ENCODE data around the gene PSD. TPM values are rescaled to one million over a fixed set of nuclear protein-coding genes. Genes with fewer than 3 reads are reported as not detected.

The PSD gene
- total and polyA plus RNA-seq, 10 of the 15 experiments (the other 5 are each of a cell fraction or from before 2014, with no cell fraction given), result 0.11 to 2.0 (median 0.49) TPM; not detected in 2

GRCh38 chr10:102461187-102462054 is 42.8 kb upstream of the PSD start:
- Histone ChIP-seq H3K4me1 (ENCODE audit: control insufficient read depth, insufficient read depth, low read length) (peaks cover 16% of the 10 kb centered on the region), H3K4me3 (peak overlapping the region; percentile 73), H3K27me3 (replicated peaks in 1 of 2; ENCODE audit: control insufficient read depth in 2 of 2, insufficient read depth in 2 of 2, low read length in 1 of 2) (no peaks in the 10 kb centered on the region), H3K9ac (ENCODE audit: control insufficient read depth, insufficient read depth, low read length) (peak overlapping the region; percentile 56), H3K4me2 (ENCODE audit: control insufficient read depth, insufficient read depth) (peak overlapping the region; percentile 98), H3K79me2 (ENCODE audit: control insufficient read depth, insufficient read depth, low read length) (no peaks in the 10 kb centered on the region), H2AFZ (ENCODE audit: control insufficient read depth, low read depth, low read length) (peak overlapping the region; percentile 100), H3K9me3 (replicated peaks; ENCODE audit: control insufficient read depth, insufficient read depth, low read length) (no peaks in the 10 kb centered on the region), H4K20me1 (ENCODE audit: control insufficient read depth, insufficient read depth) (no peaks in the 10 kb centered on the region), H3K27ac (ENCODE audit: control insufficient read depth, insufficient read depth) (no peak overlapping the region), H3K36me3 (ENCODE audit: control insufficient read depth in 2 of 2, insufficient read depth in 2 of 2, low read length in 1 of 2) (no peaks in the 10 kb centered on the region)
- intact Hi-C loops (cut with micrococcal nuclease; ENCODE audit: unreplicated experiment), result loop anchor here (1.0 to 5.0 kb wide), 2 partner anchors 29 to 69 kb away; partner anchors contain the start of gene CUEDC2
- ATAC-seq (peak; percentile 96), FAIRE-seq (no peak), DNase-seq (ENCODE audit: low read depth, low spot score) (peak; percentile 43)
- ChIA-PET CTCF (interaction anchor here (0.7 to 4.5 kb wide), 15 partner anchors 10 to 308 kb away, joined by 3 to 29 read pairs (median 7); partner anchors contain the start of genes ACTR1A, C10orf95 and FBXL15), POLR2A (interaction anchor here (0.7 to 4.3 kb wide), 9 partner anchors 11 to 232 kb away, joined by 3 to 69 read pairs (median 5); partner anchors contain the start of genes ACTR1A, C10orf95, CUEDC2 and FBXL15), RAD21 (ENCODE audit: unreplicated experiment) (interaction anchor here (0.5 to 3.2 kb wide), 13 partner anchors 11 to 292 kb away, joined by 3 to 19 read pairs (median 4); partner anchors contain the start of genes C10orf95, CUEDC2, FBXL15 and NFKB2), SMC1A (ENCODE audit: uncharacterized antibody, unreplicated experiment) (interaction anchor here (0.7 to 3.8 kb wide), 6 partner anchors 10 to 122 kb away, joined by 3 to 23 read pairs (median 4); partner anchors contain the start of genes C10orf95 and FBXL15)
- in situ Hi-C loops (cut with MboI), result no loop called here
- under 1% methylated on average over 54 of the region's 54 CpGs for WGBS (ENCODE audit: insufficient coverage, insufficient replicate concordance, low lambda C conversion rate, missing lambda C conversion rate)
- TSS peak; percentile 44 for BruUV-seq (replicated peaks)
- TF ChIP-seq SMAD1 (IDR thresholded peaks at IDR 0.05; ENCODE audit: low read depth, partially characterized antibody), result no peak
- no peak for TF ChIP-seq RBBP5 (conservative IDR thresholded peaks at IDR 0.05)
- peak; percentile 81 for TF ChIP-seq SIX5 (IDR thresholded peaks at IDR 0.05; ENCODE audit: low read depth, low read length, severe bottlenecking)
- TF ChIP-seq FOXM1 (IDR thresholded peaks at IDR 0.05; ENCODE audit: low read depth, low read length), result no peak
- peak; percentile 53; the same call in 1 of the 2 replicates for TF ChIP-seq ATF3 (IDR thresholded peaks at IDR 0.05; ENCODE audit: borderline replicate concordance, extremely low read depth, low read depth, low read length)
- TF ChIP-seq TCF12 (IDR thresholded peaks at IDR 0.05; ENCODE audit: low read depth, low read length), result peak; percentile 51; the same call in 1 of the 2 replicates
- TF ChIP-seq ZNF687 (IDR thresholded peaks at IDR 0.05), result no peak
- TF ChIP-seq SREBF2 (IDR thresholded peaks at IDR 0.05; ENCODE audit: low read length), result no peak
- peak; percentile 25 for TF ChIP-seq MEF2B (IDR thresholded peaks at IDR 0.05; ENCODE audit: partially characterized antibody, poor library complexity, severe bottlenecking)
- no peak for TF ChIP-seq GATAD2B (conservative IDR thresholded peaks at IDR 0.05; ENCODE audit: low read depth)
- TF ChIP-seq ZBED1 (IDR thresholded peaks at IDR 0.05; ENCODE audit: borderline replicate concordance), result no peak
- no peak for TF ChIP-seq ZBTB40 (IDR thresholded peaks at IDR 0.05; ENCODE audit: borderline replicate concordance)
- TF ChIP-seq EGR1 (IDR thresholded peaks at IDR 0.05; ENCODE audit: borderline replicate concordance in 1 of 2, low read depth in 2 of 2, low read length in 2 of 2), result peak in 1 of 2 experiments; percentile 92; a peak in 2 of 3 replicates

Data from GM12878 (cell line).